Fibroblast of skin of left quadriceps (primary cell): ENCODE measurements around the gene IRX1.

Source experiments
- DNase-seq, 2 experiments: peaks; one replicate each; pipeline ENCODE4 v3.0.0-alpha.2; 2013; ENCODE audit warnings: low read depth in 2 of 2

IRX1 gene

GRCh38 chr5:3595006-3595961, at the start of gene IRX1:
TSS of gene IRX1 (plus strand) at chr5:3595832. CDS start at chr5:3596106, 274 bp downstream.
- no peak for DNase-seq

GRCh38 chr5:3546028-3546427, 49.6 kb upstream of the IRX1 start:
- no peak for DNase-seq

- no peak for DNase-seq
Measured at GRCh38 chr5:3564116-3564515, 31.5 kb upstream of the IRX1 start.

- no peak for DNase-seq
Measured at GRCh38 chr5:3564827-3565518, 30.7 kb upstream of the IRX1 start.

GRCh38 chr5:3584724-3585531, 10.7 kb upstream of the IRX1 start:
- no peak for DNase-seq

- no peak for DNase-seq
Measured at GRCh38 chr5:3590161-3590966, 5.3 kb upstream of the IRX1 start.

GRCh38 chr5:3590967-3591900, 4.4 kb upstream of the IRX1 start:
- DNase-seq: no peak

- no peak for DNase-seq
Measured at GRCh38 chr5:3592298-3592697, 3.3 kb upstream of the IRX1 start.

- DNase-seq: no peak
Measured at GRCh38 chr5:3593771-3594509, 1.7 kb upstream of the IRX1 start.

- DNase-seq: no peak
Measured at GRCh38 chr5:3594510-3595005, 1.1 kb upstream of the IRX1 start.

- DNase-seq: no peak
Measured at GRCh38 chr5:3596261-3596825, 711 bp downstream of the IRX1 start.

- no peak for DNase-seq
Measured at GRCh38 chr5:3596857-3597166, 1.2 kb downstream of the IRX1 start.

- DNase-seq: no peak
Measured at GRCh38 chr5:3597167-3598007, 1.8 kb downstream of the IRX1 start.

GRCh38 chr5:3598207-3598606, 2.6 kb downstream of the IRX1 start:
- no peak for DNase-seq

GRCh38 chr5:3598769-3599211, 3.2 kb downstream of the IRX1 start:
- DNase-seq: no peak

- DNase-seq: no peak
Measured at GRCh38 chr5:3599226-3600105, 3.8 kb downstream of the IRX1 start.
